Cortex of kidney (tissue), 1 donor: ENCODE measurements around the gene CD59.
"Not testable (repeated sequence)": the region's sequence is repeated elsewhere in the genome, so short reads cannot be mapped to it uniquely, and the experiment has no call there.

Experiments used
- DNase-seq: peaks from one replicate; lab custom pipeline; 2025; lab: John Stamatoyannopoulos, UW

Gene CD59

DNA sequence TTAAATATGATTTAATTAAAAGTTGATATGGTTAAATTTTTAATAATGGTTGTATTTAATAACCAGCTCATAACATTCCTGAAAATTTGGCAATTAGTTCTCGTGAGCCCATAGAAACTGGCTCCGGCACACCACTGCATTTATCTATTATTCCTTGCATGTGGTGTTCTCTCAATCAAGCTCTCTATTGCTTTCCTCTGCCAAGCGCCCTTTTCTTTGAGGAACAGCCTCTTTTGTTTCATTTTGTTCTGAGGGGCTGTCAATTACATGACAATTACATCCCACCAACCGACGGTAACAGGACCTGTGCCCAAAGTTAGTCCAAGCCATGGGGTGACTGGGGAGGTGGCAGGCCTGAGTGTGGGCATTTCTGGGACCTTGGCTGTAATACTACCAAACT lies 43.7 kb downstream of the CD59 start:
- no peak for DNase-seq

- DNase-seq: no peak
Measured at GRCh38 chr11:33692013-33692504, 44.2 kb downstream of the CD59 start.

DNA sequence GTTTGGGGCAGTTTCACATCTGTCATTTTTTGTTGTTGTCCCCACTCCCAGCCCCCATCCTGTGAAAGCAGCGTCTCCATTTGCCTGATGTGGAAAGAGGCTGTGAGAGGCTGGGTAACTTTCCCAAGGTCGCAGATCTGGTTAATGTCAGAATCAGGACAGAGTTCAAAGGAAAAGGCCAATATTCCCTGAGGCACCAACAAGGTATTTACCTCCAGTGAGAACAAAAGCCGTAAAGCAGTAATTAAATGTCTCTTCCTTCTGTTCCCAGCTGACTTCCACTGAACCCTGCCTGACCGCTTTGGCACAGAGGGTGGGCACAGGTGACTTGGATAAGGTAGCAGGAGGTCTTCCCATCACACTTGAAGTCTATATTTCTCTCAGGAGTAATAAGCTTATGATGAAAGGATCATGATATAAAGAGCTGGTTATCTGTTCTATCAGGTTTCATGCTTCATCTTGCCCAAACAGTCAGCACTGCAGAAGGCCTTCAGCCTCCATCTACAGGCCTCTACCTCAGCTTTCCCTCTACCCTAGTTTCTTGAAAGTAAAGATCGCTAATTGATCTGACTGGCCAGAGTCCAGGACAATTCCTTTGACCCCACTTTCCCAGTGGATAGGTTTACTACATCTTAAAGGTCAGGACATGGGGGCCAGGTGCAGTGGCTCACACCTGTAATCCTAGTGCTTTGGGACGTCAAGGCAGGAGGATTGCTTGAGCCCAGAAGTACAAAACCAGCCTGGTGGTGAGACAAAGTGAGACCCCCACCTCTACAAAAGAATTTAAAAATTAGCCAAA lies 45.0 kb downstream of the CD59 start:
- no peak for DNase-seq

DNA sequence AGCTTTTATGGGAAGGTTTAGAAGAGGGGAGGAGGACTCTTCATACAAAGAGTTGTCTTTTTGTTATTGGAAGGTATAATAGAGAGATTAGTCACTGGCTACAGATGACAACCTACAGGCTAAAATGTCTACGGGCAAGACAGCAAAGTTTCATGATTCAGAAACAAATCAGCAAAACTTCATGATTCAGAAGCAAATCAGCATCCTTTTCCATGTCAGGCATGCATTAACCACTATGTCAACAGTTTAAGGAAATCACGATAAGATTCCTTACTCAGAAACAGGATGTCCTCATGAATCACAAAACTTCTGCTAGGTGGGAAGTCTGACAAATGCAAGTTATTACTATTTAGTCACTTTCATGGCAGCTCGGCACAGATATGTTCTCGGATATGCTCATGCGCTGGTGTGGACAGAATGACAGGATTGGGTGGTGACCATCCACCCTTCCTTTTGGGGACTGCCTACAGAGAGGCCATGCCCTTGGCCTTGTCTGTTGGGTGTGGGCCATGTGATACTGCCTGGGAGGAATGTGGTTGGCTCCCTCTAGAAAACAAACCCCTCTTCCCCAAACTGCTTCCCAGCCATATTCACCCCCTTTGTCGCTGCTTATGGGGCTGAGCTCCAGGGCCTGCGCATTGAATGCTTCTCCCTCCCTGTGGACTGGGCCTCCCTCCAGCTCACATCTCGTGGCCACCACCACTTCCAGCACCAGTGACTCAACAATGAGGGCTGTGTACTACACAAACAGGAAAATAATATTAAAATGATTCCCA lies 45.7 kb downstream of the CD59 start:
- no peak for DNase-seq

- no peak for DNase-seq
Measured at GRCh38 chr11:33689501-33689900, 46.7 kb downstream of the CD59 start.

DNA sequence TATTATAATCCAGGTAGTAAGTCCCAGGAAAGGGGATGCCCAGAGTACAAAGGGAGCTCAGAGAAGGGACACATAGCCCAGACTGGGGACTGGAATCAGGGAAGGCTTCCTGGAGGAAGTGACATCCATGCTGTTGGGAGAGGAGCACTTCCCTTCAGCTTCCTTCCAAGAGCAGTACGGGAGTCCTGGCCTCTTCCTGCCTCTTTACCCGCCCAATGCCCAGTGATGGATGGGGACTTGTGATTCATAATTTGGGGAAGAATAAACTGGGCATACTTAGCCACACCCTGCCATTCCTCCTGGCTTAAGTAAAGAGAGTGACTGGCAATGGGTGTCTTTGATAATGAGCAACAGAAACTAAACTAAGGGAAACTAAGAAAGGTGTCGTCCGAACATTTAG lies 47.1 kb downstream of the CD59 start:
- DNase-seq: no peak

DNA sequence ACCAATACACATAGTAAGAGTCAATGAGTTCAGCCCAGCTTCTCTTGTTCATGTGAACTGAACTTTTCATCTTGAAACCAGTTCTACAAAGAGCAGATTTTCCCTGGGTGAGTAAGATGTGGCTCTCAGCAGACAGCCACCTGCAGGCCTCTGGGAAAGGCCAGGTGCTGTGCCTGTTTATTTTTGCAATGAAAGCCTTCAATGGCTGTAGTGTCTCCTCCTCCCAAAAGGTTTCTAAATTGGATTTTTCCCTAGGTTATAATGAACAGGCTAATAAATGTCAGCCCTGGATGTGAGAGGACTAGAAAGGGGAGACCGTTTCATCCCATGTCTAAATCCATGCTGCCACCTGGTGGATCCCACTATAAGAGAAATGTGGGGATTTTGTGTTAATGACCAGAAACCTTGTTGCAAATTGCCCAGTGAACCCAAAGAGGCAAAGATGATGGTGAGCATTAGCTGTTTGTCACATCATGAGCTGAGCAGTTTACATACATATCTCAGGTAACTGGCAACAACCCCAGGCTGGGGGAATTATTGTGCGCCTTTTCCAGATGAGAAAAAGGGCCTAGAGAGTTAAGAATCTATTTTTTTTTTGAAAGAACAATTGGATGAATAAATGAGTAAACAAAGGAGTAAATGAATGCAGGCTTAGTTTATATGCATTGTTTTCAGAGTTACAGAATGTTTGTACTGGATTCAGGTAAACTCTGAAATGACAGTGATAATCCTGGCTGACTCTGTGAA lies 48.3 kb downstream of the CD59 start:
- DNase-seq: no peak

GRCh38 chr11:33685082-33685481 lies 51.1 kb downstream of the CD59 start:
- no peak for DNase-seq

- no peak for DNase-seq
Measured at GRCh38 chr11:33684003-33684706, 52.1 kb downstream of the CD59 start.

DNA sequence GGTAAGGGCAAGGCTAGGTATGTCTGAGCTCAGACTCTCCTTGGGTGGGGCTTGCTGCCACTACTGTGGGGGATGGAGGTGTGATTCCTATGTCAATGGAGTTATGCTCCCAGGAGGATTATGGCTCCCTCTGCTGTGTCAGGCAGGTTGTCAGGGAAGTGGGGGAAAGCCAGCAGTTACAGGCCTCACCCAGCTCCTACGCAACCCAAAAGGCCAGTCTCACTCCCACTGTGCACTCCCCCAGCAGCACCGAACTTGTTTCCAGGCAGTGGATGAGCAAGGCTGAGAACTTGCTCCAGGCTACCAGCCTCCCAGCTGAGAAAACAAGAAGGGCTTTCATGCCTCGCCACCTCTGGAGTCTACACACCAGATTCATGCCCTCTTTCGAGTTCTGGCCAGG lies 53.8 kb downstream of the CD59 start:
- no peak for DNase-seq

DNA sequence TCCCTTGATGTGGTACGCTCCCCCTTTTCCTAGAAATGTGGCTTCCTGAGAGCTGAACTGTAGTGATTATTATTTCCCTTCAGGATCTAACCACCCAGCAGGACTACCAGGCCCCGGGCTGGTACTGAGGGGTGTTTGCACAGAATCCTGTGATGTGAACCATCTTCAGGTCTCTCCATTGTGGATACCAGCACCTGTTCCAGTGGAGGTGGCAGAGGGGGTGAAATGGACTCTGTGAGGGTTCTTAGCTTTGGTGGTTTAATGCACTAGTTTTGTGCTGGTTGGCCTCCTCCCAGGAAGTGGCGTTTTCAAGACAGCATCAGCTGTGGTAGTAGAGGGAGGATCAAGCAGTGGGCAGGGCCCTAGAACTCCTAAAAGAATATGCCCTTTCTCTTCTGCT lies 54.2 kb downstream of the CD59 start:
- DNase-seq: no peak

- not testable (repeated sequence) for DNase-seq
Measured at GRCh38 chr11:33678616-33679015, 57.6 kb downstream of the CD59 start.

DNA sequence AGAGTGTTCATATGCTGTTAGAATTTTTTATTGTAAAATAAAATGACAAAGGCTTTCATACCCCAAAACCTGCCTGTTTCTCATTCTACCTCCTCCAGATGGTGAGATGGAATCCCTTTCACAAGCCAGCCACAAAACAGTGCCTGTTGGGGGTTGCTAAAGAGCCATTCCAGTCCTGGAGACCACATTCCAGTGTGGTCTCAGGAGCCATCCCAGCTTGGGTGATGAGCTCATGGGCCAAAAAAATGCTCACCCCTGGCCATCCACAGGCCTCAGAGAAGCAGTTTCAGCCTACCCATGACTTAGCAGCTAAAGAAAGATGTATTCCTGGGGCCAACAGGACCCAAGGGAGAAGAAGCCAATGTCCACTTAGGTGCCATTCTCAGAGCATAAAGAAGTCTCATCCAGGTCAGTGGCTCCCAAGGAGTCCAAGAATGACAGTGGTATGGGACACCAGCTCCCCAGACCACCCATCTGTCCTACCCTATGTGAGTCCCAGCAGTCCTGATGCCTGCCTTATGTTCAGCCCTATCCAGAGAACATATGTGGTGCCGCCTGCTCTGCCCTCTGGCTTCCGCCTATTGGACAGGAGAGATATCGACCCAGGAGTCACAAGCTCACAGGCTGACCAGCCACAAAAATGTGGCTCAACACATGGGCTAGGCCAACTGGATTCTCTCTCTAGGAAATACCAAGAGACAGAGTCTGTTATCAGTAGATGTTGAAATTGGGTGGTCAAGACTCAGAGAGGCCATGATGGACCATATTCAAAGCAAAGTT lies 62.0 kb downstream of the CD59 start:
- no peak for DNase-seq

- no peak for DNase-seq
Measured at GRCh38 chr11:33672273-33672672, 64.0 kb downstream of the CD59 start.

DNA sequence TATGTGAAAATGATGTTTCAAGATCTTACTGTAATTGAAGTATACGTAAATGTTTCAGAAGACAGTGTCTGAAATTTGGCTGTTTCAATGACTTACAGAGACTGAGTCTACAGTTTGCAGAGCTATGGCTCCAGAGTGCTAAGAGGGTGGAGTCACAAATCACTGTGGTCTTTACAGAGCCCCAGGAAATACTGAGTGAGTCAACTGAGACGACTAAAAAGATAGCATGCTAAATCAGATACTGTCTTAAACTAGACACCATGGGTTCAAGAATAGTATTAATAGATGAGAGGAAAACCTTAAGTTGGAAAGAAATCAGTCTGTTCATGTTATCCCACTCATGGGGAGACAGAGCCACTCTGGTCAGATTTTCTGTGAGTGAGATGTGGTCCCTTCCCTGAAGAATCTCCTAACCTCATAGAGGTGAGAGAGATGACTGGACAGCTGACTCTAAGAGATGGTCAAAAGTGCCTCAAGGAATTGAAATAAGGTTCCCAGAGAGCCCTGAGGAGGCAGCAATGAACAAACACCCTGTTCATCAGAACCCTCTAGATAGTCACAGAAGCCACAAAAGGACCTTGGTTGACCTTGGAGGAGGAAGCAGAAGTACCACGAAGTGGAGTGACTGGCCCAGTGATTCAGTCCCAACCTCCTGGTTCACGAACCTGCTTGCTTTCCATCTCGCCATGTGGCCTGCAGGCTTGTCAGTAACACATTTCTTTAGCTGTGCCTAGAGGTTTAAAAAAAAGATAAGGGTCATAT lies 65.8 kb downstream of the CD59 start:
- DNase-seq: no peak

- no peak for DNase-seq
Measured at GRCh38 chr11:33669598-33670249, 66.5 kb downstream of the CD59 start.

DNA sequence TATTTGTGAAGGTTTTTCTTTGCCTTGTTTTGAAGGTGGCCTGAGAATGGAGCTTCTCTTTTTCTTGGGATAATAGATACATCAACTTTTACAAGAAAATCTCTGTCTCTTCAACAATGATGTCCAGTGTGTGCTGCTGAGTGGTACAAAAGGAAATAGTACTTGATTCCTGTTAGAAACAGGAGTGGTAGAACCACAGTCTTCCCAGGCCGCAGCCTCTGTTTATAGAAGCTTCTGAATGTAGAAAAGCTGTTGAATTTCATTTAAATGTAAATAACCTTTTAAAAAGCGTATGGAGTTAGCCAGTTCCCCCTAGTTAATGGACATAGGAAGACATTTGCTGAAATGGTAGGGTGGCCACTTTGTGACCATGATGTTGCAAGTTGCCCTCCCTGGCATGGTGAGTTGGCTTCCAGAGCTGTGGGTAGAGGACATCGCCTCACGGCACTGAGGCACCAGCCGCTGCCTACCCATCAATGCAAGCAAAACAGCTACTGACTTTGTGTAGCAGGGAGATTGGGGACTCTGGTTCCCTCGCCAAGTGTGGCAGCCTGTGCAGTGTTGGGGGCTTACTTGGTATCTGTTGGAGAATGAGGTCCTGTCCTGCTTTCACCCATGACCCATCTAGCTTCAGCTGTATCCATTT lies 67.1 kb downstream of the CD59 start:
- no peak for DNase-seq

DNA sequence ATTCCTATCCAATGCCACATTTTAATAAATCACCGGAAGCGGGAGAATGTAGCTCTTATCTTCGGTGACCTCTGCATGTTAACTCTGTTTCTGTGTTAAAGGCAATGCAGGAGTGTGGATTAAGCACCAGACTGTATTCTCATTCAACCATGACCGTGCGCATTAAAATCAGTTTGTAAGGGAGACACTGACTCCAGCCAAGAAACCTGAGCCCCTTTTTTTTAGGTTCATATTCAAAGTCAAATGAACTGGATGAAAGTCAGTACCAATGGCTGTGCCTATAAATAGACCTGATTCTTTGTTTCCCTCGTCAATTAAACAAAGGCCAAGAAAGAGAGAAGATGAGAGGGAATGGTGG lies 67.8 kb downstream of the CD59 start:
- DNase-seq: no peak

- DNase-seq: no peak
Measured at GRCh38 chr11:33667819-33668467, 68.3 kb downstream of the CD59 start.
